IMR-90 (cell line): Measurements from ENCODE around the gene TSTD2. TPM values are rescaled to one million over a fixed set of nuclear protein-coding genes. Genes with fewer than 3 reads are reported as not detected.

Experiments
- ATAC-seq: fragments of 200-7000 bp; cut with Tn5 transposase; 2 replicates; pipeline ENCODE4 v1.9.1; 2020; ENCODE audit warnings: low read depth, mild to moderate bottlenecking, moderate library complexity
- BruUV-seq: library from RNA; stranded (reverse); fragments of 400-500 nt; replicated peaks from 2 replicates; lab custom pipeline; 2021; lab: Mats Ljungman, UMichigan
- CTCF ChIA-PET: fragments of 300-600 bp; formaldehyde crosslinking; extraction: SDS; loops from one replicate; lab custom pipeline; 2021; ENCODE audit warnings: antibody characterized with exemption; lab: Yijun Ruan, JAX
- POLR2A ChIA-PET: fragments of 300-600 bp; sonication (Branson Sonifier 250); formaldehyde crosslinking; loops from one replicate; lab custom pipeline; 2022; ENCODE audit warnings: antibody characterized with exemption; ENCODE audit not compliant: unreplicated experiment; lab: Charles Lee
- DNase-seq: peaks from one replicate; pipeline ENCODE4 v3.0.0; 2013
- H2AFZ ChIP-seq: replicated peaks from 2 replicates; pipeline ENCODE3; 2013; ENCODE audit warnings: low read length, mild to moderate bottlenecking; ENCODE audit not compliant: poor library complexity
- H2AK5ac ChIP-seq: 2 replicates; pipeline ENCODE4 v1.6.1; 2013; ENCODE audit warnings: low read depth, low read length, inconsistent platforms
- H2AK9ac ChIP-seq: replicated peaks from 2 replicates; pipeline ENCODE3; 2013; ENCODE audit warnings: mild to moderate bottlenecking, low read depth, low read length, moderate library complexity; ENCODE audit not compliant: poor library complexity
- H2BK120ac ChIP-seq: 2 replicates; pipeline ENCODE4 v1.6.1; 2013; ENCODE audit warnings: low read depth, low read length, inconsistent platforms
- H2BK15ac ChIP-seq: 3 replicates; pipeline ENCODE4 v1.6.1; 2013; ENCODE audit warnings: low read depth, low read length, inconsistent platforms
- H2BK20ac ChIP-seq: 2 replicates; pipeline ENCODE4 v1.6.1; 2013; ENCODE audit warnings: low read depth, mild to moderate bottlenecking, inconsistent platforms, low read length, moderate library complexity
- H2BK5ac ChIP-seq: 2 replicates; pipeline ENCODE4 v1.6.1; 2013; ENCODE audit warnings: mild to moderate bottlenecking, low read depth, low read length, inconsistent platforms; ENCODE audit not compliant: poor library complexity, severe bottlenecking
- H3K14ac ChIP-seq: replicated peaks from 2 replicates; pipeline ENCODE4 v1.6.1; 2013; ENCODE audit warnings: low read depth, low read length, inconsistent platforms
- H3K18ac ChIP-seq: 2 replicates; pipeline ENCODE4 v1.6.1; 2013; ENCODE audit warnings: low read depth, low read length, control low read depth
- H3K23ac ChIP-seq: 2 replicates; pipeline ENCODE4 v1.6.1; 2013; ENCODE audit warnings: low read depth, low read length, inconsistent platforms
- H3K27ac ChIP-seq: 2 replicates; pipeline ENCODE4 v1.5.1; 2013; ENCODE audit warnings: mild to moderate bottlenecking, control low read depth, low read length; ENCODE audit not compliant: insufficient read depth
- H3K27me3 ChIP-seq: 2 replicates; pipeline ENCODE4 v1.6.1; 2013; ENCODE audit warnings: low read length; ENCODE audit not compliant: control insufficient read depth, insufficient read depth
- H3K36me3 ChIP-seq: 2 replicates; pipeline ENCODE4 v1.6.1; 2013; ENCODE audit warnings: low read length, mixed read lengths; ENCODE audit not compliant: control insufficient read depth, insufficient read depth
- H3K4ac ChIP-seq: 2 replicates; pipeline ENCODE4 v1.6.1; 2013; ENCODE audit warnings: low read depth, low read length, inconsistent platforms
- H3K4me1 ChIP-seq: 2 replicates; pipeline ENCODE4 v1.6.1; 2013; ENCODE audit warnings: low read length, mixed read lengths; ENCODE audit not compliant: control insufficient read depth, insufficient read depth
- H3K4me2 ChIP-seq: 2 replicates; pipeline ENCODE4 v1.6.1; 2013; ENCODE audit warnings: low read depth, mild to moderate bottlenecking, control low read depth, low read length, moderate library complexity
- H3K4me3 ChIP-seq: 2 replicates; pipeline ENCODE4 v1.5.1; 2013; ENCODE audit warnings: low read depth, mild to moderate bottlenecking, control low read depth, low read length, moderate library complexity; ENCODE audit not compliant: insufficient read depth
- H3K56ac ChIP-seq: 2 replicates; pipeline ENCODE4 v1.6.1; 2013; ENCODE audit warnings: low read length, inconsistent platforms; ENCODE audit not compliant: insufficient read depth; ENCODE audit errors: extremely low read depth
- H3K79me1 ChIP-seq, 2 experiments: 2 replicates each; pipeline ENCODE4 v1.6.1; 2013; ENCODE audit warnings: low read length in 2 of 2, inconsistent platforms in 1 of 2, low read depth in 1 of 2
- H3K9ac ChIP-seq: 2 replicates; pipeline ENCODE4 v1.6.1; 2013; ENCODE audit warnings: low read depth, low read length, control low read depth
- H3K9me1 ChIP-seq: 2 replicates; pipeline ENCODE4 v1.6.1; 2013; ENCODE audit warnings: low read length, inconsistent platforms; ENCODE audit not compliant: insufficient read depth
- H3K9me3 ChIP-seq: 2 replicates; pipeline ENCODE4 v1.6.1; 2013; ENCODE audit warnings: low read length; ENCODE audit not compliant: control insufficient read depth, insufficient read depth
- H4K20me1 ChIP-seq: 2 replicates; pipeline ENCODE4 v1.6.1; 2013; ENCODE audit warnings: low read length, inconsistent platforms; ENCODE audit not compliant: insufficient read depth
- H4K5ac ChIP-seq: 2 replicates; pipeline ENCODE4 v1.6.1; 2013; ENCODE audit warnings: mild to moderate bottlenecking, low read depth, low read length, control low read depth
- H4K8ac ChIP-seq, 2 experiments: 2 replicates each; pipeline ENCODE4 v1.6.1; 2013; ENCODE audit warnings: low read depth in 2 of 2, low read length in 2 of 2, control low read depth in 1 of 2, inconsistent platforms in 1 of 2
- H4K91ac ChIP-seq: 2 replicates; pipeline ENCODE4 v1.6.1; 2013; ENCODE audit warnings: low read depth, low read length, inconsistent platforms; ENCODE audit not compliant: insufficient read depth
- CEBPB ChIP-seq: IDR thresholded peaks from 2 replicates; pipeline ENCODE4 v1.6.1; 2012; ENCODE audit warnings: low read depth, low read length, improper control_type of control experiment
- CTCF ChIP-seq: conservative IDR thresholded peaks from 2 replicates; pipeline ENCODE4 v1.5.1; 2012; ENCODE audit warnings: mild to moderate bottlenecking, low read depth, low read length, improper control_type of control experiment
- FOS ChIP-seq: fragments of 150-350 bp; IDR thresholded peaks from 2 replicates; pipeline ENCODE4 v1.6.1; 2016; ENCODE audit warnings: low read depth, low read length
- MAFK ChIP-seq: IDR thresholded peaks from 2 replicates; pipeline ENCODE4 v1.6.1; 2012; ENCODE audit warnings: low read depth, low read length, improper control_type of control experiment
- MAZ ChIP-seq: IDR thresholded peaks from 2 replicates; pipeline ENCODE4 v1.6.1; 2012; ENCODE audit warnings: low read depth, mild to moderate bottlenecking, low read length, improper control_type of control experiment, moderate library complexity, borderline replicate concordance
- MXI1 ChIP-seq: IDR thresholded peaks from 2 replicates; pipeline ENCODE4 v1.6.1; 2012; ENCODE audit warnings: low read depth, mild to moderate bottlenecking, low read length, moderate library complexity, borderline replicate concordance
- POLR2A ChIP-seq: IDR thresholded peaks from 2 replicates; pipeline ENCODE4 v1.6.1; 2012; ENCODE audit warnings: mild to moderate bottlenecking, low read depth, low read length
- RFX5 ChIP-seq: IDR thresholded peaks from 2 replicates; pipeline ENCODE4 v1.8.0; 2012; ENCODE audit warnings: low read depth, mild to moderate bottlenecking, low read length, moderate library complexity
- SMC3 ChIP-seq: fragments of 150-350 bp; IDR thresholded peaks from 2 replicates; pipeline ENCODE4 v1.6.1; 2016; ENCODE audit warnings: low read depth, mild to moderate bottlenecking, antibody characterized with exemption, low read length, moderate library complexity
- WGBS, 2 experiments: methylation state at CpG; one replicate each; pipeline versions ENCODE4 v1.1.5 to v1.1.7; 2013; ENCODE audit warnings: missing lambda C conversion rate in 2 of 2; ENCODE audit not compliant: insufficient read length in 1 of 2; ENCODE audit errors: extremely low coverage in 2 of 2; 5-methylcytosine and 5-hydroxymethylcytosine counted together
- dilution Hi-C: fragments of 300-500 bp; cut with HindIII; formaldehyde crosslinking; loops from one replicate; pipeline ENCODE4 v1.14.3; 2018; ENCODE audit warnings: low sequenced_read_pairs; ENCODE audit not compliant: unreplicated experiment
- in situ Hi-C: fragments of 300-500 bp; cut with MboI; formaldehyde crosslinking; loops from 3 replicates; pipeline ENCODE4 v1.14.3; 2019; ENCODE audit warnings: low sequenced_read_pairs, inconsistent platforms, mixed read lengths
- intact Hi-C: fragments of 100-400 bp; cut with micrococcal nuclease; formaldehyde crosslinking; loops from 2 replicates; pipeline ENCODE4 v1.10.0; 2022
- polyA plus RNA-seq, 3 experiments: library from polyadenylated mRNA; depleted of rRNA; stranded (reverse); fragments of >200 nt; gene quantifications; 2 replicates each; pipeline ENCODE4 v1.2.3, GENCODE V29; 2012; ENCODE audit warnings: low replicate concordance in 1 of 3
- total RNA-seq: library from RNA; depleted of rRNA; stranded (reverse); fragments of >200 nt; gene quantifications from 2 replicates; pipeline ENCODE4 v1.2.3, GENCODE V29; 2012
- TF ChIP-seq, protein P1 (sequence below): fragments of 150-350 bp; IDR thresholded peaks from 2 replicates; pipeline ENCODE4 v1.6.1; 2016; ENCODE audit warnings: low read depth, mild to moderate bottlenecking, low read length, moderate library complexity, borderline replicate concordance

TSTD2 gene
- total and polyA plus RNA-seq, 2 of the 4 experiments (the other 2 are of a cell fraction) = 11.2 to 16.3 TPM

- Histone ChIP-seq H4K8ac (no peak overlapping the region), H2AK5ac (no peak overlapping the region), H4K91ac (no peak overlapping the region), H3K23ac (no peak overlapping the region), H4K20me1 (no peaks in the 10 kb centered on the region), H2BK5ac (no peak overlapping the region), H4K5ac (no peak overlapping the region), H3K4me2 (no peak overlapping the region), H3K9me3 (no peaks in the 10 kb centered on the region), H3K4ac (no peak overlapping the region), H2BK15ac (no peak overlapping the region), H3K4me1 (peaks cover 1% of the 10 kb centered on the region; the same call in 1 of the 2 replicates), H3K27me3 (peaks cover 2% of the 10 kb centered on the region; the same call in 1 of the 2 replicates), H2BK20ac (no peak overlapping the region), H3K9me1 (peaks cover 4% of the 10 kb centered on the region), H3K79me1 (no peaks in the 10 kb centered on the region), H3K27ac (no peak overlapping the region), H2BK120ac (no peak overlapping the region), H3K9ac (no peak overlapping the region), H2AFZ (no peak overlapping the region), H2AK9ac (no peak overlapping the region), H3K56ac (no peak overlapping the region), H3K4me3 (no peak overlapping the region), H3K14ac (no peak overlapping the region), H3K36me3 (no peaks in the 10 kb centered on the region), H3K18ac (no peak overlapping the region)
- ATAC-seq (no peak), DNase-seq (no peak)
- in situ Hi-C loops (no loop called here), intact Hi-C loops (no loop called here), dilution Hi-C loops (no loop called here)
- ChIA-PET CTCF (interaction anchor here (0.7 kb wide), 1 partner anchor 90 kb away, joined by 3 read pairs; no protein-coding TSS in a partner anchor), POLR2A (no interaction called here)
- no TSS peak for BruUV-seq
- TF ChIP-seq RFX5 (no peak), MXI1 (no peak), MAZ (no peak), POLR2A (no peak), SMC3 (no peak), FOS (no peak), CEBPB (no peak), CTCF (no peak), MAFK (no peak)
- TF ChIP-seq, protein P1, sequence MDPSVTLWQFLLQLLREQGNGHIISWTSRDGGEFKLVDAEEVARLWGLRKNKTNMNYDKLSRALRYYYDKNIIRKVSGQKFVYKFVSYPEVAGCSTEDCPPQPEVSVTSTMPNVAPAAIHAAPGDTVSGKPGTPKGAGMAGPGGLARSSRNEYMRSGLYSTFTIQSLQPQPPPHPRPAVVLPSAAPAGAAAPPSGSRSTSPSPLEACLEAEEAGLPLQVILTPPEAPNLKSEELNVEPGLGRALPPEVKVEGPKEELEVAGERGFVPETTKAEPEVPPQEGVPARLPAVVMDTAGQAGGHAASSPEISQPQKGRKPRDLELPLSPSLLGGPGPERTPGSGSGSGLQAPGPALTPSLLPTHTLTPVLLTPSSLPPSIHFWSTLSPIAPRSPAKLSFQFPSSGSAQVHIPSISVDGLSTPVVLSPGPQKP = no peak
- WGBS, 2 experiments = no CpG with 5 or more reads among the region's 6 CpGs
Observed at GRCh38 chr9:97560154-97560553, 73.0 kb downstream of the TSTD2 start.
